HepG2 (cell line): ENCODE measurements around the gene TARS3. TPM values are rescaled to one million over a fixed set of nuclear protein-coding genes. Genes with fewer than 3 reads are reported as not detected.

ENCODE experiments used
- ATAC-seq: fragments of 200-7000 bp; cut with Tn5 transposase; 3 replicates; pipeline ENCODE4 v1.9.1; 2020; ENCODE audit warnings: mild to moderate bottlenecking, moderate library complexity
- BruUV-seq: library from RNA; stranded (reverse); fragments of 400-500 nt; replicated peaks from 2 replicates; lab custom pipeline; 2021; lab: Mats Ljungman, UMichigan
- CTCF ChIA-PET: fragments of 300-600 bp; formaldehyde crosslinking; extraction: SDS; loops from one replicate; lab custom pipeline; 2021; ENCODE audit warnings: low total read pairs, inconsistent platforms, low intra/inter-chr PET ratio; lab: Yijun Ruan, JAX
- POLR2A ChIA-PET: fragments of 350-600 bp; sonication (Branson Sonifier 250); formaldehyde crosslinking; loops from one replicate; lab custom pipeline; 2020; ENCODE audit warnings: antibody characterized with exemption, inconsistent platforms; lab: Yijun Ruan, JAX
- DNase-seq: peaks from one replicate; pipeline ENCODE4 v3.0.0-alpha.2; 2015; ENCODE audit warnings: low spot score
- FAIRE-seq: peaks from 3 replicates; lab custom pipeline; 2011; peaks lifted over from hg19 to GRCh38; lab: Jason Lieb, UNC
- H2AFZ ChIP-seq: one replicate; pipeline ENCODE4 v1.6.1; 2011; ENCODE audit warnings: low read length, inconsistent platforms
- H3K27ac ChIP-seq: fragments of 300-600 bp; 3 replicates; pipeline ENCODE4 v1.8.0; 2011; ENCODE audit warnings: mixed run types, mild to moderate bottlenecking, mixed read lengths, low read length, inconsistent platforms; ENCODE audit not compliant: insufficient read depth; ENCODE audit errors: extremely low read length
- H3K27me3 ChIP-seq, 2 experiments: fragments of 200-600 bp in 1 of 2; 2 replicates in 1 of 2; 3 replicates in 1 of 2; pipeline versions ENCODE4 v1.6.0 to v1.8.0; 2011; ENCODE audit warnings: low read length in 2 of 2, mild to moderate bottlenecking in 2 of 2, moderate library complexity in 2 of 2, inconsistent platforms in 1 of 2; ENCODE audit not compliant: insufficient read depth in 2 of 2, control insufficient read depth in 1 of 2
- H3K36me3 ChIP-seq, 2 experiments: fragments of 200-600 bp in 1 of 2; replicated peaks in 1 of 2; 2 replicates in 1 of 2; 3 replicates in 1 of 2; pipeline versions ENCODE4 v1.5.1 to v1.8.0; 2011; ENCODE audit warnings: low read length in 2 of 2, inconsistent platforms in 1 of 2; ENCODE audit not compliant: insufficient read depth in 2 of 2, control insufficient read depth in 1 of 2
- H3K4me1 ChIP-seq: 2 replicates; pipeline ENCODE4 v1.5.1; 2012; ENCODE audit warnings: low read length, inconsistent platforms; ENCODE audit not compliant: insufficient read depth
- H3K4me2 ChIP-seq: 2 replicates; pipeline ENCODE4 v1.6.0; 2011; ENCODE audit warnings: low read depth, low read length, inconsistent platforms
- H3K4me3 ChIP-seq, 3 experiments: fragments of 200-600 bp in 1 of 3; sonication (generic), shearing (Covaris generic) in 1 of 3; replicated peaks in 1 of 3; 2 replicates each; pipeline ENCODE4 v1.5.1; 2011 to 2016; ENCODE audit warnings: low read length in 3 of 3, inconsistent platforms in 2 of 3, low read depth in 2 of 3, mild to moderate bottlenecking in 2 of 3, control low read depth in 1 of 3, mixed read lengths in 1 of 3; ENCODE audit not compliant: insufficient read depth in 1 of 3
- H3K79me2 ChIP-seq: one replicate; pipeline ENCODE4 v1.6.1; 2011; ENCODE audit warnings: low read length, inconsistent platforms; ENCODE audit not compliant: insufficient read depth
- H3K9ac ChIP-seq: 2 replicates; pipeline ENCODE4 v1.6.0; 2011; ENCODE audit warnings: mild to moderate bottlenecking, low read depth, low read length, inconsistent platforms; ENCODE audit not compliant: insufficient read depth
- H3K9me3 ChIP-seq: 2 replicates; pipeline ENCODE4 v1.5.1; 2012; ENCODE audit warnings: mild to moderate bottlenecking, low read length
- H4K20me1 ChIP-seq: 2 replicates; pipeline ENCODE4 v1.6.0; 2011; ENCODE audit warnings: inconsistent platforms, mild to moderate bottlenecking, low read length, moderate library complexity; ENCODE audit not compliant: insufficient read depth
- CHD4 ChIP-seq: fragments of 200-600 bp; sonication (generic); IDR thresholded peaks from 2 replicates; pipeline ENCODE4 v1.7.0; 2017; ENCODE audit warnings: mild to moderate bottlenecking, low read length, borderline replicate concordance
- HNF4A ChIP-seq: sonication (generic); formaldehyde crosslinking; IDR thresholded peaks from 2 replicates; pipeline ENCODE4 v1.4.0; 2020; ENCODE audit warnings: missing genetic modification reagents
- LBX2 ChIP-seq: sonication (generic); formaldehyde crosslinking; IDR thresholded peaks from 2 replicates; pipeline ENCODE4 v1.5.0; 2020; ENCODE audit warnings: missing genetic modification reagents, mild to moderate bottlenecking, borderline replicate concordance
- MED13 ChIP-seq: sonication (generic); formaldehyde crosslinking; IDR thresholded peaks from 2 replicates; pipeline ENCODE4 v1.5.0; 2020; ENCODE audit warnings: missing genetic modification reagents
- PRDM15 ChIP-seq: sonication (generic); formaldehyde crosslinking; IDR thresholded peaks from 2 replicates; pipeline ENCODE4 v1.4.0; 2020; ENCODE audit warnings: missing genetic modification reagents
- SRSF4 ChIP-seq: fragments of 200-400 bp; formaldehyde crosslinking; IDR thresholded peaks from one replicate; pipeline ENCODE4 v1.6.1; 2018; ENCODE audit warnings: mild to moderate bottlenecking, low read depth, low read length, moderate library complexity; ENCODE audit not compliant: poor library complexity, severe bottlenecking
- TBL1XR1 ChIP-seq: fragments of 150-350 bp; IDR thresholded peaks from 2 replicates; pipeline ENCODE4 v1.6.1; 2014; ENCODE audit warnings: borderline replicate concordance, low read length; ENCODE audit not compliant: partially characterized antibody
- TIGD3 ChIP-seq: sonication (generic); formaldehyde crosslinking; IDR thresholded peaks from 2 replicates; pipeline ENCODE4 v1.5.1; 2020; ENCODE audit warnings: mild to moderate bottlenecking, missing genetic modification reagents, borderline replicate concordance
- ZBTB34 ChIP-seq: sonication (generic); formaldehyde crosslinking; IDR thresholded peaks from 2 replicates; pipeline ENCODE4 v1.8.0; 2022; ENCODE audit warnings: mild to moderate bottlenecking, missing genetic modification reagents
- ZNF552 ChIP-seq: sonication (generic); formaldehyde crosslinking; IDR thresholded peaks from 2 replicates; pipeline ENCODE4 v1.9.0; 2022; ENCODE audit warnings: missing genetic modification reagents, mild to moderate bottlenecking, borderline replicate concordance
- ZNF75D ChIP-seq: sonication (generic); formaldehyde crosslinking; IDR thresholded peaks from 2 replicates; pipeline ENCODE4 v1.8.1; 2023; ENCODE audit warnings: missing genetic modification reagents, mild to moderate bottlenecking, borderline replicate concordance
- WGBS: methylation state at CpG from one replicate; pipeline ENCODE4 v1.1.6; 2017; ENCODE audit warnings: low lambda C conversion rate; 5-methylcytosine and 5-hydroxymethylcytosine counted together
- in situ Hi-C: cut with HindIII; loops from 2 replicates; pipeline ENCODE4 v1.10.0; 2017; ENCODE audit warnings: low pct_unique_long_range_greater_than_20kb; ENCODE audit not compliant: extremely low pct_ligation_motif_present
- intact Hi-C: fragments of 100-400 bp; cut with micrococcal nuclease; formaldehyde crosslinking; loops from one replicate; pipeline ENCODE4 v1.10.0; 2022; ENCODE audit not compliant: unreplicated experiment
- polyA plus RNA-seq, 8 experiments: library from polyadenylated mRNA; depleted of rRNA in 3 of 8; stranded (reverse) in 7 of 8; unstranded in 1 of 8; fragments of >200 nt; fragmentation: Illumina TruSeq in 4 of 8; extraction: Trizol in 4 of 8; gene quantifications; 2 replicates each; pipeline versions ENCODE4 v1.2.1 to v1.2.3, GENCODE V29; 2011 to 2016; ENCODE audit warnings: low read depth in 4 of 8, missing spikeins in 1 of 8, mixed read lengths in 1 of 8; ENCODE audit not compliant: insufficient read depth in 1 of 8
- total RNA-seq, 5 experiments: library from RNA; depleted of rRNA; stranded (reverse); fragments of >200 nt; fragmentation: Illumina TruSeq; extraction: Trizol; gene quantifications; 2 replicates each; pipeline ENCODE4 v1.2.3, GENCODE V29; 2016; ENCODE audit warnings: low read depth in 1 of 5

Gene TARS3
- total and polyA plus RNA-seq, 2 of the 13 experiments (the other 11 are each of a cell fraction or from before 2014, with no cell fraction given), result 4.1 to 11.7 TPM

- DNase-seq (peak; percentile 10), FAIRE-seq (no peak), ATAC-seq (no peak)
- no TSS peak for BruUV-seq
- no peak overlapping the region for H3K4me2 ChIP-seq
- no peak overlapping the region for H3K27ac ChIP-seq
- H2AFZ ChIP-seq, result no peak overlapping the region
- no peak for TF ChIP-seq ZNF75D (CRISPR knock-in tag)
- H3K36me3 ChIP-seq, result peaks cover 13 to 48% of the 10 kb centered on the region in 2 experiments; a peak in 4 of 5 replicates
- 87% methylated on average over 6 of the region's 6 CpGs for WGBS
- H3K9ac ChIP-seq, result no peak overlapping the region
- in situ Hi-C loops (no loop called here), intact Hi-C loops (no loop called here)
- no peaks in the 10 kb centered on the region for H3K4me1 ChIP-seq
- H3K79me2 ChIP-seq, result no peaks in the 10 kb centered on the region
- H4K20me1 ChIP-seq, result no peaks in the 10 kb centered on the region
- ChIA-PET POLR2A (no interaction called here), CTCF (no interaction called here)
- no peaks in the 10 kb centered on the region for H3K9me3 ChIP-seq
- H3K27me3 ChIP-seq, result no peaks in the 10 kb centered on the region
- H3K4me3 ChIP-seq, result no peak overlapping the region
Measured at GRCh38 chr15:101710806-101711205, 13.5 kb downstream of the TARS3 start.

- H3K9me3 ChIP-seq, result no peaks in the 10 kb centered on the region
- 98% methylated on average over 5 of the region's 5 CpGs for WGBS
- intact Hi-C loops, result no loop called here
- H3K27me3 ChIP-seq, result no peaks in the 10 kb centered on the region
- no peak overlapping the region for H3K27ac ChIP-seq
- FAIRE-seq (no peak), ATAC-seq (0 out of 3 replicates have a peak, but pooled peaks have one; percentile 26), DNase-seq (no peak)
- no peaks in the 10 kb centered on the region for H3K4me1 ChIP-seq
- no TSS peak for BruUV-seq
- CTCF ChIA-PET, result no interaction called here
- peaks cover 13 to 46% of the 10 kb centered on the region in 2 experiments; a peak in 4 of 5 replicates for H3K36me3 ChIP-seq
- no peak overlapping the region for H3K9ac ChIP-seq
- no peak overlapping the region for H3K4me3 ChIP-seq
- H3K79me2 ChIP-seq, result no peaks in the 10 kb centered on the region
- in situ Hi-C loops, result no loop called here
- POLR2A ChIA-PET, result no interaction called here
- H3K4me2 ChIP-seq, result no peak overlapping the region
- H2AFZ ChIP-seq, result no peak overlapping the region
- H4K20me1 ChIP-seq, result no peaks in the 10 kb centered on the region
- TF ChIP-seq TIGD3 (CRISPR knock-in tag) (no peak), ZBTB34 (CRISPR knock-in tag) (no peak), SRSF4 (no peak), LBX2 (CRISPR knock-in tag) (no peak), PRDM15 (no peak), CHD4 (no peak), TBL1XR1 (no peak), MED13 (CRISPR knock-in tag) (no peak), HNF4A (CRISPR knock-in tag) (no peak), ZNF552 (CRISPR knock-in tag) (no peak)
Measured at GRCh38 chr15:101709466-101709865, 14.8 kb downstream of the TARS3 start.
